ENCODE data around the gene NR4A2.
"Not testable (repeated sequence)": the region's sequence is repeated elsewhere in the genome, so short reads cannot be mapped to it uniquely, and the experiment has no call there.

Gene NR4A2

GRCh38 chr2:156321243-156321904 lies 11.1 kb downstream of the NR4A2 start:
- no peak for DNase-seq (ENCODE audit: low read depth)

GRCh38 chr2:156320486-156321098 lies 11.9 kb downstream of the NR4A2 start:
- DNase-seq (ENCODE audit: low read depth), result no peak

- DNase-seq (ENCODE audit: low read depth), result no peak
Measured at GRCh38 chr2:156319811-156320485, 12.6 kb downstream of the NR4A2 start.

GRCh38 chr2:156317631-156318030 lies 14.9 kb downstream of the NR4A2 start:
- no peak for DNase-seq (ENCODE audit: low read depth)

- DNase-seq (ENCODE audit: low read depth), result no peak
Measured at GRCh38 chr2:156311976-156312375, 20.5 kb downstream of the NR4A2 start.

- no peak for DNase-seq (ENCODE audit: low read depth)
Measured at GRCh38 chr2:156310773-156311172, 21.7 kb downstream of the NR4A2 start.

- no peak for DNase-seq (ENCODE audit: low read depth)
Measured at GRCh38 chr2:156309917-156310316, 22.6 kb downstream of the NR4A2 start.

- DNase-seq (ENCODE audit: low read depth), result no peak
Measured at GRCh38 chr2:156309167-156309566, 23.4 kb downstream of the NR4A2 start.

GRCh38 chr2:156306821-156307220 lies 25.7 kb downstream of the NR4A2 start:
- no peak for DNase-seq (ENCODE audit: low read depth)

GRCh38 chr2:156305121-156305520 lies 27.4 kb downstream of the NR4A2 start:
- no peak for DNase-seq (ENCODE audit: low read depth)

- DNase-seq (ENCODE audit: low read depth), result no peak
Measured at GRCh38 chr2:156300337-156300736, 32.2 kb downstream of the NR4A2 start.

GRCh38 chr2:156294945-156295580 lies 37.5 kb downstream of the NR4A2 start:
- DNase-seq (ENCODE audit: low read depth), result no peak

GRCh38 chr2:156293382-156293781 lies 39.1 kb downstream of the NR4A2 start:
- DNase-seq (ENCODE audit: low read depth), result not testable (repeated sequence)

GRCh38 chr2:156279446-156280150 lies 52.9 kb downstream of the NR4A2 start:
- DNase-seq (ENCODE audit: low read depth), result no peak

All from activated T-cell treated with anti-CD3 and anti-CD28 coated beads for 1 hour (primary cell).